ENCODE results near the gene NAA25.

DNA sequence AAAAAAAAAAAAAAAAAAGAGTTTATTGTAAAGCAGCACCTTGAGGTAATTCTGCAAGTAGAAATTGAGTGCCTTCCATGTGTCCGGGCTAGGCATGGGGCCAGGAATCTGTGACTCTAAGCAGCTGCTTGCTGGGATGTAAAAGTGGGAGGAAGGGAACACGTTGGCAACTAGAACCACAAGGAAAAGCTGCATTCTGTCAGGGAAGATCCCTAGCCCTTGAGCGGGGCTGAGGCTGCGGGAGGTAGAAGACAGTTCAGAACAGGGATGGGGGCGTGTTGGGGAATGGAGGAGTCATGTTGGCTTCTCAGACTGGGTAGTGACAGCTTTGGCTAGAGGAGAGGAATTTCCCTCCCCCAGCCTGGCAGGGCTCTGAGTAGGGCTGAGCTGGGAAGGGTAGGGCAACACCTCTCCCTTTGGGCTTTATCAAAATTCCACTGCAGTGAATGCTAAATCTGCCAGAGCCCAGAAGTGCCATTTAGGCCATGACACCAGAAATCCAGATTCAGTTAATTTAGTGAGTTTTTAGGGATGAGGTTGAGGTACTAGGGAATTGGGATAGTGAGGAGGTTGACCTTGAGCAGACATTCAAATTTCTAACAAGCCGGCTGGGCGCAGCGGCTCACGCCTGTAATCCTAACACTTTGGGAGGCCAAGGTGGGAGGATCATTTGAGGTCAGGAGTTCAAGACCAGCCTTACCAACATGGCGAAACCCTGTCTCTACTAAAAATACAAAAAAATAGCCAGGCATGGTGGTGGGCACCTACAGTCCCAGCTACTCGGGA lies 13.4 kb upstream of the NAA25 start:
- TF ChIP-seq TAF1 (IDR thresholded peaks at IDR 0.05; ENCODE audit: borderline replicate concordance, insufficient read depth, low read length), result no peak
- no peak for TF ChIP-seq POLR2AphosphoS5 (IDR thresholded peaks at IDR 0.05; ENCODE audit: low read depth, low read length)
- TF ChIP-seq, protein P1, sequence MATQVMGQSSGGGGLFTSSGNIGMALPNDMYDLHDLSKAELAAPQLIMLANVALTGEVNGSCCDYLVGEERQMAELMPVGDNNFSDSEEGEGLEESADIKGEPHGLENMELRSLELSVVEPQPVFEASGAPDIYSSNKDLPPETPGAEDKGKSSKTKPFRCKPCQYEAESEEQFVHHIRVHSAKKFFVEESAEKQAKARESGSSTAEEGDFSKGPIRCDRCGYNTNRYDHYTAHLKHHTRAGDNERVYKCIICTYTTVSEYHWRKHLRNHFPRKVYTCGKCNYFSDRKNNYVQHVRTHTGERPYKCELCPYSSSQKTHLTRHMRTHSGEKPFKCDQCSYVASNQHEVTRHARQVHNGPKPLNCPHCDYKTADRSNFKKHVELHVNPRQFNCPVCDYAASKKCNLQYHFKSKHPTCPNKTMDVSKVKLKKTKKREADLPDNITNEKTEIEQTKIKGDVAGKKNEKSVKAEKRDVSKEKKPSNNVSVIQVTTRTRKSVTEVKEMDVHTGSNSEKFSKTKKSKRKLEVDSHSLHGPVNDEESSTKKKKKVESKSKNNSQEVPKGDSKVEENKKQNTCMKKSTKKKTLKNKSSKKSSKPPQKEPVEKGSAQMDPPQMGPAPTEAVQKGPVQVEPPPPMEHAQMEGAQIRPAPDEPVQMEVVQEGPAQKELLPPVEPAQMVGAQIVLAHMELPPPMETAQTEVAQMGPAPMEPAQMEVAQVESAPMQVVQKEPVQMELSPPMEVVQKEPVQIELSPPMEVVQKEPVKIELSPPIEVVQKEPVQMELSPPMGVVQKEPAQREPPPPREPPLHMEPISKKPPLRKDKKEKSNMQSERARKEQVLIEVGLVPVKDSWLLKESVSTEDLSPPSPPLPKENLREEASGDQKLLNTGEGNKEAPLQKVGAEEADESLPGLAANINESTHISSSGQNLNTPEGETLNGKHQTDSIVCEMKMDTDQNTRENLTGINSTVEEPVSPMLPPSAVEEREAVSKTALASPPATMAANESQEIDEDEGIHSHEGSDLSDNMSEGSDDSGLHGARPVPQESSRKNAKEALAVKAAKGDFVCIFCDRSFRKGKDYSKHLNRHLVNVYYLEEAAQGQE (IDR thresholded peaks at IDR 0.05; ENCODE audit: insufficient read depth in 1 of 2, low read depth in 2 of 2, low read length in 2 of 2), result no peak
- TF ChIP-seq SIN3A (IDR thresholded peaks at IDR 0.05; ENCODE audit: borderline replicate concordance, insufficient read depth, low read length), result no peak
